Ishikawa (cell line): ENCODE results near the gene GALNTL6.

Experiments used
- EGR1 ChIP-seq: IDR thresholded peaks from 2 replicates; pipeline ENCODE4 v1.6.1; 2012
- EP300 ChIP-seq: IDR thresholded peaks from 2 replicates; pipeline ENCODE4 v1.6.1; 2012; ENCODE audit warnings: borderline replicate concordance
- FOXM1 ChIP-seq: IDR thresholded peaks from 2 replicates; pipeline ENCODE4 v1.6.1; 2012; ENCODE audit warnings: low read depth, borderline replicate concordance
- RAD21 ChIP-seq: IDR thresholded peaks from 2 replicates; pipeline ENCODE4 v1.6.1; 2012; ENCODE audit warnings: low read depth
- YY1 ChIP-seq: IDR thresholded peaks from 2 replicates; pipeline ENCODE4 v1.6.1; 2012; ENCODE audit warnings: low read depth
- TF ChIP-seq, protein P1 (sequence below): IDR thresholded peaks from 2 replicates; pipeline ENCODE4 v1.6.1; 2012
- TF ChIP-seq, protein P2 (sequence below): IDR thresholded peaks from 2 replicates; pipeline ENCODE4 v1.6.1; 2012; ENCODE audit warnings: low read depth, mild to moderate bottlenecking

DNA sequence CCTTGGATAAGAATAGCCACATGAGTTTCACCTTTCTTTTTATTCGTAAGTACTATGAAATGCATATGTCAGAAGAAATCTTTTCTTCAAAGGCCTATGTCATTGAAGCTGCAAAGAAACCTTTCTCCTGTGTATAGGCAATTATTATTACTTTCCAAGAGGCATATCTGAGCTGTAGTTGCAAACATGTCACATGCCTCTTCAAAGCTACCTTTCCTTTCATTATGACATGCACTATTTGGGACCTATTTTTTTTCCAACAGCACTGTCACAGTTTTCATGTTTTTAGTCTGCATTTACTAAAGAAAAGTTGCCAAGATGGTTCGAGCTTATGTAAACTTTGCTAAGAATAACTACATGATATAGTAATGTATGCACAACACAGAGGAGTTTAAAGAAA is 806.6 kb downstream of the GALNTL6 start:
- TF ChIP-seq EP300 (no peak), YY1 (no peak), EGR1 (no peak), FOXM1 (no peak), RAD21 (no peak)
- TF ChIP-seq, protein P1, sequence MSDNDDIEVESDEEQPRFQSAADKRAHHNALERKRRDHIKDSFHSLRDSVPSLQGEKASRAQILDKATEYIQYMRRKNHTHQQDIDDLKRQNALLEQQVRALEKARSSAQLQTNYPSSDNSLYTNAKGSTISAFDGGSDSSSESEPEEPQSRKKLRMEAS, result no peak
- TF ChIP-seq, protein P2, sequence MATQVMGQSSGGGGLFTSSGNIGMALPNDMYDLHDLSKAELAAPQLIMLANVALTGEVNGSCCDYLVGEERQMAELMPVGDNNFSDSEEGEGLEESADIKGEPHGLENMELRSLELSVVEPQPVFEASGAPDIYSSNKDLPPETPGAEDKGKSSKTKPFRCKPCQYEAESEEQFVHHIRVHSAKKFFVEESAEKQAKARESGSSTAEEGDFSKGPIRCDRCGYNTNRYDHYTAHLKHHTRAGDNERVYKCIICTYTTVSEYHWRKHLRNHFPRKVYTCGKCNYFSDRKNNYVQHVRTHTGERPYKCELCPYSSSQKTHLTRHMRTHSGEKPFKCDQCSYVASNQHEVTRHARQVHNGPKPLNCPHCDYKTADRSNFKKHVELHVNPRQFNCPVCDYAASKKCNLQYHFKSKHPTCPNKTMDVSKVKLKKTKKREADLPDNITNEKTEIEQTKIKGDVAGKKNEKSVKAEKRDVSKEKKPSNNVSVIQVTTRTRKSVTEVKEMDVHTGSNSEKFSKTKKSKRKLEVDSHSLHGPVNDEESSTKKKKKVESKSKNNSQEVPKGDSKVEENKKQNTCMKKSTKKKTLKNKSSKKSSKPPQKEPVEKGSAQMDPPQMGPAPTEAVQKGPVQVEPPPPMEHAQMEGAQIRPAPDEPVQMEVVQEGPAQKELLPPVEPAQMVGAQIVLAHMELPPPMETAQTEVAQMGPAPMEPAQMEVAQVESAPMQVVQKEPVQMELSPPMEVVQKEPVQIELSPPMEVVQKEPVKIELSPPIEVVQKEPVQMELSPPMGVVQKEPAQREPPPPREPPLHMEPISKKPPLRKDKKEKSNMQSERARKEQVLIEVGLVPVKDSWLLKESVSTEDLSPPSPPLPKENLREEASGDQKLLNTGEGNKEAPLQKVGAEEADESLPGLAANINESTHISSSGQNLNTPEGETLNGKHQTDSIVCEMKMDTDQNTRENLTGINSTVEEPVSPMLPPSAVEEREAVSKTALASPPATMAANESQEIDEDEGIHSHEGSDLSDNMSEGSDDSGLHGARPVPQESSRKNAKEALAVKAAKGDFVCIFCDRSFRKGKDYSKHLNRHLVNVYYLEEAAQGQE, result no peak
